GM12865 (cell line): ENCODE measurements around the gene S100A7A.

Experiments used
- DNase-seq: peaks from one replicate; pipeline ENCODE4 v3.0.0; 2010; ENCODE audit warnings: low read depth
- H3K4me3 ChIP-seq: 2 replicates; pipeline ENCODE4 v1.5.1; 2011; ENCODE audit warnings: mild to moderate bottlenecking, low read depth, low read length, control low read depth
- CTCF ChIP-seq: IDR thresholded peaks from 2 replicates; pipeline ENCODE4 v1.5.1; 2011; ENCODE audit warnings: low read length, control low read depth, low read depth, inconsistent platforms; ENCODE audit not compliant: insufficient read depth; ENCODE audit errors: missing control alignments

Gene S100A7A

DNA sequence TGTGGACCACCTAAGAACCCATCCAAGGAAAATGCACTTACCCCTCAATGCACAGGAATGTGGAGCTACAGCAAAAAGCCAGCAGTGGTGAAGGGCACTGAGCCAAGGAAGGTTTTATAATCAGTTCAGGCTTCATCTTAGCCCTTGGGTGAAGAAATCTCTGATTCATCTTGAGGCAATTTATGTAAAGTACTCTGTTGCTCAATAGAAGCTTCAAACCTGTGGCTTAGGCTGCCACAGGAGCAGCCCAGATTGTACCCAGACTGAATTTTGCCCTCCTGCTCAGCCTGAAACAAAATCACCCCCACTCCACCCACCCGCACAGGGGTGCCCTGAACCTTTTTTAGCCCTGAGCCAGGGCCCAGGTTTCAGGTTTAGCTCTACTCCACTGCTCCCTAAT, 40.8 kb upstream of the S100A7A start, which contains the start of gene S100A12:
S100A12 (minus strand) TSS at position 111 of the 400 bp plus-strand sequence. CDS start 1,029 bp downstream, outside the sequence.
- TF ChIP-seq CTCF: no peak
- no peak within 1 kb of the TSS for H3K4me3 ChIP-seq
- no peak for DNase-seq

DNA sequence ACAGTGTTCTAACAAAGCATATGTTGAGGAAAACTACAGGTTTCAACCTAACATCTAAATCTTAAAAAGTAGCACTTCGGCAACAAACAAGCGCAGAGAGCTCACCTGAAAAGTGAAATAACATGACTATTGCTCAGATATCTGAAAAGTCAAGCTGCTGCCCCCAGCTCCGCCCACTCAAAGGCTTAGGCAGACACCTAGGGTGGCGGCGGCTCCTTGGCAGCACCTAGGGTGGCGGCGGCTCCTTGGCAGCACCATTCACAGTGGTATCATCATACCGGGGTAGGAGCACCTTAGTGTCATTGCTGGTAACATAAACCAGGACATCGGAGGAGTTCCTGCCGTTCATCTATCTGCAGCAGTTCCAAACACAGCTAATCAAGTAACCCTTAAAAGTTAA, 36.7 kb upstream of the S100A7A start:
- H3K4me3 ChIP-seq: no peak overlapping the region
- no peak for DNase-seq
- no peak for TF ChIP-seq CTCF

GRCh38 chr1:153380711-153381110, 35.6 kb upstream of the S100A7A start:
- DNase-seq: no peak
- H3K4me3 ChIP-seq: no peak overlapping the region
- no peak for TF ChIP-seq CTCF

DNA sequence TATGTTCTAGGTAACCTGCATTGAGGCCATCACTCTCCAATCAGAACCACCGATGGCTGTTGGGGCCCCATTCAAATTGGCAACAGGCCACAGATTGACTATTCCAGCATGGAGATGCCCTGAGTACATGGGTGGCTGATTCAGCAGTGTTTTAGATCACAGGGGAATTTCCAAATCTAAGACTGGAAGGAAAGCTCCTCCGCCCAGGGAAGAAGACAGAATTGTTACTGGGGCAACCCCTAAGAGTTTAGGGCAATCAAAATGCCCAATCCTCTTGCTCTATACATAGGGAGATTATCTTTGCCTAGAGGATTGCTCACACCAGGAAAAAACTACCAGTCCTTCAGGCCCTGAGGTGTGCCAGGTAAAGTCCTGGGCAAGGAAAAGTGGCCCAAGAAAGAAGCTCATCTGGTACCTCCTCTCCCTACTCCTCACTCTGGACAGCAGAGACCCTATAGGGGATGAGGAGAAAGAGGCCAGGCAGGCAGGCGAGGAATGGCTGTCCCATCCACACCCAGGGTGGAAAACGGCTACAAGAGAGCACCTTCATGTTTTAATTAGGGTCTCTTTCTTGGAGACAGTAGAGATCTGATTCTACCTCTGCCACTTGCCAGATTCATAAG, 31.3 kb upstream of the S100A7A start:
- no peak for TF ChIP-seq CTCF
- no peak for DNase-seq
- no peak overlapping the region for H3K4me3 ChIP-seq

DNA sequence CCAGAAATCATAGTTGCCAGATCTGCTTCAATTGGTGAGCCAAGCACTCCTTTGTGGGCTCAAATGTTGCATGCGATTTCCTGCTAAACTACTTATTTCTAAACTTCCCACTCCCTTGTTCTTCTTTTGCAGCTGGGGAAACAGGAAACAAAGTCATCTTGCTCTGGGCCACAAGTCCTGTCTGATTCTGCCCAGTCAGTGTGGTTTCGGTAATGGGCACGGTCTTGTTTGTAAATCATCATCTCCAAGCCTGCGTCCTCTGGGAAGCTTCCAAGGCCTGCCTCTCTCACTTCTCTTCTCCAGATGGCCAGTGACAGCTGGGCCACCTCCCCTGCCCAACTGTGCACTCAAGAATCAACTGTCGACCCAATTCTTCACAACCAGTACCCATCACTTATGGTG, 29.8 kb upstream of the S100A7A start:
- no peak for TF ChIP-seq CTCF
- no peak overlapping the region for H3K4me3 ChIP-seq
- peak; percentile 19 for DNase-seq

- no peak for TF ChIP-seq CTCF
- H3K4me3 ChIP-seq: no peak overlapping the region
- DNase-seq: no peak
Observed at GRCh38 chr1:153387001-153387400, 29.3 kb upstream of the S100A7A start.

- DNase-seq: no peak
- no peak overlapping the region for H3K4me3 ChIP-seq
Observed at GRCh38 chr1:153387785-153388184, 28.5 kb upstream of the S100A7A start.

More at GRCh38 chr1:153387785-153388184, 28.5 kb upstream of the S100A7A start:
- TF ChIP-seq CTCF: no peak
